Renal cortex interstitium (tissue), 11 donors: ENCODE measurements around the gene MKLN1. TPM values are rescaled to one million over a fixed set of nuclear protein-coding genes. Genes with fewer than 3 reads are reported as not detected.

Source experiments
- DNase-seq, 11 donors: peaks; one replicate each; pipeline ENCODE4 v3.0.0-alpha.2; 2013; ENCODE audit warnings: low read depth in 9 of 11, low spot score in 4 of 11; ENCODE audit errors: extremely low read depth in 1 of 11
- polyA plus RNA-seq, 3 donors: library from polyadenylated mRNA; unstranded; fragments of 120-200 nt; gene quantifications; one replicate each; pipeline ENCODE4 v1.2.1, GENCODE V29; 2013; ENCODE audit not compliant: insufficient read length in 3 of 3

MKLN1 gene
- polyA plus RNA-seq, 3 donors = 37.8 to 43.3 (median 41.7) TPM

GRCh38 chr7:131336956-131337355, 9.3 kb downstream of the MKLN1 start:
- no peak for DNase-seq

- no peak for DNase-seq
Observed at GRCh38 chr7:131338173-131338572, 10.5 kb downstream of the MKLN1 start.

- DNase-seq = no peak
Observed at GRCh38 chr7:131338691-131339390, 11.2 kb downstream of the MKLN1 start.

GRCh38 chr7:131341690-131342089, 14.0 kb downstream of the MKLN1 start:
- DNase-seq = no peak

GRCh38 chr7:131342864-131343442, 15.3 kb downstream of the MKLN1 start:
- no peak for DNase-seq

GRCh38 chr7:131346885-131347592, 19.4 kb downstream of the MKLN1 start:
- DNase-seq = no peak

- DNase-seq = no peak
Observed at GRCh38 chr7:131352032-131352431, 24.4 kb downstream of the MKLN1 start.

GRCh38 chr7:131354390-131354789, 26.7 kb downstream of the MKLN1 start:
- no peak for DNase-seq

- DNase-seq = peak in 1 of 11 donors; percentile 12
Observed at GRCh38 chr7:131355917-131356777, 28.5 kb downstream of the MKLN1 start.

GRCh38 chr7:131357282-131357880, 29.7 kb downstream of the MKLN1 start:
- DNase-seq = no peak

GRCh38 chr7:131358636-131359035, 31.0 kb downstream of the MKLN1 start:
- DNase-seq = no peak

- DNase-seq = no peak
Observed at GRCh38 chr7:131359136-131359776, 31.6 kb downstream of the MKLN1 start.

- no peak for DNase-seq
Observed at GRCh38 chr7:131363719-131364118, 36.0 kb downstream of the MKLN1 start.

- no peak for DNase-seq
Observed at GRCh38 chr7:131364767-131365344, 37.2 kb downstream of the MKLN1 start.

- no peak for DNase-seq
Observed at GRCh38 chr7:131365838-131366237, 38.2 kb downstream of the MKLN1 start.

- no peak for DNase-seq
Observed at GRCh38 chr7:131369354-131369753, 41.7 kb downstream of the MKLN1 start.

GRCh38 chr7:131370523-131370968, 42.9 kb downstream of the MKLN1 start:
- peak in 2 of 11 donors; percentile 11 to 12 for DNase-seq

- no peak for DNase-seq
Observed at GRCh38 chr7:131371411-131371810, 43.7 kb downstream of the MKLN1 start.
